Esophagus squamous epithelium (tissue), 5 donors: Measurements from ENCODE around the gene ANKS1B. TPM values are rescaled to one million over a fixed set of nuclear protein-coding genes. Genes with fewer than 3 reads are reported as not detected.

ENCODE experiments used
- DNase-seq: peaks from one replicate; lab custom pipeline; 2025; lab: John Stamatoyannopoulos, UW
- H3K27ac ChIP-seq, 4 donors: fragments of 200-600 bp; sonication (generic); one replicate each; pipeline ENCODE4 v1.5.1; 2016 to 2019; ENCODE audit warnings: mild to moderate bottlenecking in 1 of 4
- H3K27me3 ChIP-seq, 4 donors: fragments of 200-600 bp; sonication (generic); 1 replicate in 3 of 4; 2 replicates in 1 of 4; pipeline versions ENCODE4 v1.5.1 to v1.6.0; 2017 to 2021; ENCODE audit warnings: antibody characterized with exemption in 1 of 4
- H3K36me3 ChIP-seq, 3 donors: fragments of 200-600 bp; sonication (generic); one replicate each; pipeline ENCODE4 v1.5.1; 2016 to 2019
- H3K4me1 ChIP-seq, 3 donors: fragments of 200-600 bp; sonication (generic); one replicate each; pipeline ENCODE4 v1.5.1; 2017 to 2019
- H3K4me3 ChIP-seq, 4 donors: fragments of 200-600 bp; sonication (generic); 1 replicate in 3 of 4; 2 replicates in 1 of 4; pipeline ENCODE4 v1.5.1; 2016 to 2019; ENCODE audit warnings: mild to moderate bottlenecking in 2 of 4, moderate library complexity in 1 of 4
- H3K9me3 ChIP-seq, 3 donors: fragments of 200-600 bp; sonication (generic); one replicate each; pipeline ENCODE4 v1.5.1; 2016 to 2019
- CTCF ChIP-seq, 6 experiments: fragments of 450-650 bp in 4 of 6; fragments of 200-600 bp in 2 of 6; sonication (generic) in 2 of 6; IDR thresholded peaks; one replicate each; pipeline ENCODE4 v1.5.1; 2016 to 2019; ENCODE audit warnings: antibody characterized with exemption in 6 of 6, mild to moderate bottlenecking in 4 of 6, moderate library complexity in 4 of 6
- POLR2A ChIP-seq, 4 donors: fragments of 450-650 bp; IDR thresholded peaks; one replicate each; pipeline ENCODE4 v1.6.1; 2017; ENCODE audit warnings: antibody characterized with exemption in 4 of 4, mild to moderate bottlenecking in 4 of 4, moderate library complexity in 3 of 4
- WGBS, 2 donors: methylation state at CpG; one replicate each; pipeline ENCODE4 v1.1.5; 2018; 5-methylcytosine and 5-hydroxymethylcytosine counted together
- intact Hi-C: fragments of 100-400 bp; cut with DNase I; formaldehyde crosslinking; loops from one replicate; pipeline ENCODE4 v1.15.0; 2022
- total RNA-seq, 4 donors: library from RNA; depleted of rRNA; stranded (reverse); fragments of >200 nt; gene quantifications; one replicate each; pipeline ENCODE4 v1.1.0, GENCODE V29; 2016
- donor health status: DM: yes; HTN: yes; CAD: no.

Gene ANKS1B
- total RNA-seq, 4 donors from 2014 or later = 1.6 to 15.8 (median 8.1) TPM

DNA sequence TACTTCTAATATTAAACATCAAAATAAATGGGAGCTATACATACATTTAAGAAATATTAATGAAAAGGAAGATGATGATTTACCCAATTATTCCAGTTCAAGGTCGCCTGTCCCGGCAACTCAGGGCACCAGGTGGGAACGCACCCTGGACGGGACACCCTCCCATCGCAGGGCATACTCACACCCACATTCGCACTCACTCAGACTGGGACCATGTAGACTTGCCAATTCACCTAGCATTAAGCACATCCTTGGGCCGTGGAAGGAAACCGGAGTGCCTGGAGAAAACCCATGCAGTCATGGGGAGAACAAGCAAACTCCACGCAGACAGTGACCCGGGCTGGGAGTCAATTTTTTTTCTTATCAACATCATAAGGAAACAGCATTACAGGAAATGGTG lies 864.8 kb downstream of the ANKS1B start:
- Histone ChIP-seq H3K9me3 (no peaks in the 10 kb centered on the region), H3K27me3 (no peaks in the 10 kb centered on the region), H3K27ac (no peak overlapping the region), H3K4me1 (no peaks in the 10 kb centered on the region), H3K36me3 (no peaks in the 10 kb centered on the region), H3K4me3 (no peak overlapping the region)
- 78 to 79% methylated on average over 9 to 10 of the region's 10 CpGs for WGBS, 2 donors
- DNase-seq = no peak
- intact Hi-C loops = no loop called here
- TF ChIP-seq CTCF (IDR thresholded peaks at IDR 0.05) (no peak), POLR2A (IDR thresholded peaks at IDR 0.05) (no peak)

DNA sequence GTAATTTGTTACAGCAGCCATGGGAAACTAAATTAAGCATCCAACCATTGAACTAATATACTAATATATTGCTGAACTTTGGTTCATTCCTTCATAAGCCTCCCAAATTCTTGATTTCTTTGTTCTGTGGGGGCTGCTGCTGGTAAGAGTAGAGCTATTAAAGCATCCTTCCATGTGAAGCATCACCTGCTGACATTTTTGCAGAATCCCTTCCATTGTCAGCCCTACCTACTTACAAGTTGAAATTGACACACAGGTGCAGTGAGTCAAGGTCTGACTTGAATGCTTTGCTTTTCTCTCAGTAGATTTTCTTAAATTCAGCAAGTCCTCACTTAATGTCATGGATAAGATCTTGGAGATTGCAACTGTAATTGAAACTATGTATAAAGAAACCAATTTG lies 865.3 kb downstream of the ANKS1B start:
- Histone ChIP-seq H3K27ac (no peak overlapping the region), H3K36me3 (no peaks in the 10 kb centered on the region), H3K4me1 (no peaks in the 10 kb centered on the region), H3K9me3 (no peaks in the 10 kb centered on the region), H3K4me3 (no peak overlapping the region), H3K27me3 (no peaks in the 10 kb centered on the region)
- DNase-seq = no peak
- no peak for TF ChIP-seq CTCF (IDR thresholded peaks at IDR 0.05)
- no peak for TF ChIP-seq POLR2A (IDR thresholded peaks at IDR 0.05)
- intact Hi-C loops = no loop called here

GRCh38 chr12:99111600-99111999 lies 873.1 kb downstream of the ANKS1B start:
- WGBS, 2 donors = 38 to 44% methylated on average over 5 of the region's 5 CpGs
- no peaks in the 10 kb centered on the region for H3K4me1 ChIP-seq
- H3K27me3 ChIP-seq = no peaks in the 10 kb centered on the region
- H3K4me3 ChIP-seq = no peak overlapping the region
- no peak overlapping the region for H3K27ac ChIP-seq
- TF ChIP-seq POLR2A (IDR thresholded peaks at IDR 0.05) (no peak), CTCF (IDR thresholded peaks at IDR 0.05) (no peak)
- no peaks in the 10 kb centered on the region for H3K36me3 ChIP-seq
- no peak for DNase-seq
- intact Hi-C loops = no loop called here
- no peaks in the 10 kb centered on the region for H3K9me3 ChIP-seq

- no peak for TF ChIP-seq POLR2A (IDR thresholded peaks at IDR 0.05)
- Histone ChIP-seq H3K27ac (no peak overlapping the region), H3K36me3 (no peaks in the 10 kb centered on the region), H3K4me1 (no peaks in the 10 kb centered on the region), H3K27me3 (no peaks in the 10 kb centered on the region), H3K9me3 (no peaks in the 10 kb centered on the region), H3K4me3 (no peak overlapping the region)
- no peak for DNase-seq
- WGBS, 2 donors = 45 to 50% methylated on average over 3 of the region's 3 CpGs
- intact Hi-C loops = no loop called here
Observed at GRCh38 chr12:99110868-99111267, 873.9 kb downstream of the ANKS1B start.

DNA sequence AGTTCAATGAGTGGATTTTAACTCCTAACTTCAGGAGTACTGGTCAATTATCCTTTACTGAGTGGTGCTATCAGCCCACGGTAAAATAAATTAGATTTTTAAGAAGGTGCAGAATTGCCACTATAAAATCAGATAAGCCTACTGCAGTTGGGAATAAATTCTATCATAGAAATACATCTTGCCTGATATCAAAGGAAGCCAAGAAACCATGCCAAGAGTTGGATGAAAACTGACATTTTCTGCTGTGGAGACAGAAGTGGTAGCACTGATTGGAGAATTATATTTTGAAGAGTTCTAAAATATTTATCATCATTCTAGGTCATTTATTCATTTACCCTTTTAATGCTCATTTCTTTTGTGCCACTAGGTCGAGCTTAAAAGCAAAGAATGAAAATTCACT lies 874.5 kb downstream of the ANKS1B start:
- Histone ChIP-seq H3K27ac (no peak overlapping the region), H3K9me3 (no peaks in the 10 kb centered on the region), H3K27me3 (no peaks in the 10 kb centered on the region), H3K4me1 (no peaks in the 10 kb centered on the region), H3K4me3 (no peak overlapping the region), H3K36me3 (no peaks in the 10 kb centered on the region)
- DNase-seq = no peak
- intact Hi-C loops = no loop called here
- no peak for TF ChIP-seq POLR2A (IDR thresholded peaks at IDR 0.05)
- no peak for TF ChIP-seq CTCF (IDR thresholded peaks at IDR 0.05)
- WGBS, 2 donors = 63 to 74% methylated on average over 2 of the region's 2 CpGs

DNA sequence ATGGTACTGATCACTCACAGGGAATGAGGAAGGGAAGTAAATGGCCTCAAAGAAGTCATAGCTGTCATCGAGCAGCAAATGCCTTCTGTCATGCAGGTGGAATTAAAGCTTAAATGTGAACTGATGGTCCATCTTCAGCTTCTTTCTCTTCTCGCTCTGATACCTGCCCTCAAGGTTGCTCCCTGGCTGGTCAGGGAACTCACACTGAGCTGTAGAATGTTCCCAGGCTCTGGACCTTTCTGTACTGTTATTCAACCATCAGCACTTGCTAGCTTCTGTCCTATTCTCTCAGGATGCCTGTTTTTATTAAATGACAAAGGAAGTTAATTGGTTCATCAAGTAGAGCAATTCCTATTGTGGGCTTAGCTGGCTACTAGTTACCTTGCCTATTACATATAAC lies 875.8 kb downstream of the ANKS1B start:
- no peak for TF ChIP-seq CTCF (IDR thresholded peaks at IDR 0.05)
- no peak for TF ChIP-seq POLR2A (IDR thresholded peaks at IDR 0.05)
- no peak overlapping the region for H3K4me3 ChIP-seq
- 70 to 93% methylated on average over 2 of the region's 2 CpGs for WGBS, 2 donors

More for the DNA sequence above, 875.8 kb downstream of the ANKS1B start:
- intact Hi-C loops = no loop called here
- Histone ChIP-seq H3K27me3 (no peaks in the 10 kb centered on the region), H3K36me3 (no peaks in the 10 kb centered on the region), H3K27ac (no peak overlapping the region), H3K4me1 (no peaks in the 10 kb centered on the region), H3K9me3 (no peaks in the 10 kb centered on the region)
- no peak for DNase-seq
